Stomach (tissue), 4 donors: ENCODE data around the gene RMND1.

ENCODE experiments used
- EP300 ChIP-seq: sonication (generic); formaldehyde crosslinking; IDR thresholded peaks from one replicate; pipeline ENCODE4 v1.6.1; 2017; ENCODE audit warnings: antibody characterized with exemption
- POLR2A ChIP-seq, 4 donors: fragments of 450-650 bp; IDR thresholded peaks; one replicate each; pipeline ENCODE4 v1.6.1; 2016; ENCODE audit warnings: antibody characterized with exemption in 4 of 4, control low read depth in 2 of 4, mild to moderate bottlenecking in 1 of 4, moderate library complexity in 1 of 4
- POLR2AphosphoS5 ChIP-seq, 3 donors: sonication (generic); formaldehyde crosslinking; IDR thresholded peaks; one replicate each; pipeline ENCODE4 v1.6.1; 2016; ENCODE audit warnings: antibody characterized with exemption in 3 of 3
- TF ChIP-seq, protein P1 (sequence below), 7 experiments: fragments of 450-650 bp in 4 of 7; fragments of 200-600 bp in 3 of 7; sonication (generic) in 3 of 7; IDR thresholded peaks; one replicate each; pipeline ENCODE4 v1.5.1; 2016 to 2019; ENCODE audit warnings: antibody characterized with exemption in 7 of 7, control low read depth in 2 of 7, mild to moderate bottlenecking in 1 of 7

DNA sequence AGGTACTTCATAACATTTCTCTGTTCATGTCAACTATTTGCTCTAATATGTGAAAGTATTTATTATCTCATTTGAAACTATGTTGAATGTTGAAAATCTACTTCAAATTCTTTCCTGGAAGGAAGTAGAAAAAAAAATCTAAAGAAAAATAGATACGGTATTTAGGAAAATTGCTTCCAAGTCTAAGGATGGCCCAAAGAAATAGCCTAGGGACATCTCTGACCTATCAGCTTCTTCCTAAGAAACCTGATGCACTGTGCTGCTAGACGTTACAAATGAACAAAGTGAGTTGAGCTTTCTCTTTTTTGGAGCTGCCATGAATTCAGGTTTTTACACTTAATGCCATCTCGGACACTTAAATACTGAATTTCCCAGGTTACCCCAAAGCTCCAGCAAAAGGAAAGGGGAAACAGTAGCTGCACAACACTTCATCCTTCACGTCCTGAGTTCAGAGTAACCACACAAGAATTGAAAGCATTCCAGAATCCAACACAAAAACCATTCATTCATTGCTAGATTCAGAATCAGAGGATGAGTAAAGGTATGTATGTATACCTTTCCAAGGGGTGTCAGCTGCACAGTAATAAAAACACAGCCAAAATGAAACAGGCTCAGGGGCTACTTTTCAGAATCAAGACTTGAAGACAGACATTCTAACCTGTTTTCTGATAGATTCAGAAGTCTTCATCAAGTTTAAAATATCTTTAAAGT lies 7.9 kb downstream of the RMND1 start:
- TF ChIP-seq, protein P1, sequence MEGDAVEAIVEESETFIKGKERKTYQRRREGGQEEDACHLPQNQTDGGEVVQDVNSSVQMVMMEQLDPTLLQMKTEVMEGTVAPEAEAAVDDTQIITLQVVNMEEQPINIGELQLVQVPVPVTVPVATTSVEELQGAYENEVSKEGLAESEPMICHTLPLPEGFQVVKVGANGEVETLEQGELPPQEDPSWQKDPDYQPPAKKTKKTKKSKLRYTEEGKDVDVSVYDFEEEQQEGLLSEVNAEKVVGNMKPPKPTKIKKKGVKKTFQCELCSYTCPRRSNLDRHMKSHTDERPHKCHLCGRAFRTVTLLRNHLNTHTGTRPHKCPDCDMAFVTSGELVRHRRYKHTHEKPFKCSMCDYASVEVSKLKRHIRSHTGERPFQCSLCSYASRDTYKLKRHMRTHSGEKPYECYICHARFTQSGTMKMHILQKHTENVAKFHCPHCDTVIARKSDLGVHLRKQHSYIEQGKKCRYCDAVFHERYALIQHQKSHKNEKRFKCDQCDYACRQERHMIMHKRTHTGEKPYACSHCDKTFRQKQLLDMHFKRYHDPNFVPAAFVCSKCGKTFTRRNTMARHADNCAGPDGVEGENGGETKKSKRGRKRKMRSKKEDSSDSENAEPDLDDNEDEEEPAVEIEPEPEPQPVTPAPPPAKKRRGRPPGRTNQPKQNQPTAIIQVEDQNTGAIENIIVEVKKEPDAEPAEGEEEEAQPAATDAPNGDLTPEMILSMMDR (IDR thresholded peaks at IDR 0.05) = no peak
- TF ChIP-seq EP300 (no peak), POLR2A (IDR thresholded peaks at IDR 0.05) (no peak), POLR2AphosphoS5 (IDR thresholded peaks at IDR 0.05) (no peak)
